Ectodermal cell (in vitro differentiated cells): ENCODE measurements around the gene BTBD16.

Source experiments
- H3K27ac ChIP-seq: 2 replicates; pipeline ENCODE4 v1.7.0; 2013; ENCODE audit warnings: mild to moderate bottlenecking, low read depth, low read length; ENCODE audit not compliant: insufficient read depth, poor library complexity, severe bottlenecking
- H3K27me3 ChIP-seq: 2 replicates; pipeline ENCODE4 v1.7.0; 2013; ENCODE audit warnings: mild to moderate bottlenecking, low read length; ENCODE audit not compliant: insufficient read depth, control insufficient read depth, poor library complexity, severe bottlenecking
- H3K36me3 ChIP-seq: one replicate; pipeline ENCODE4 v1.7.0; 2013; ENCODE audit warnings: low read length; ENCODE audit not compliant: control insufficient read depth, insufficient read depth
- H3K4me1 ChIP-seq: one replicate; pipeline ENCODE4 v1.7.0; 2013; ENCODE audit warnings: low read length; ENCODE audit not compliant: control insufficient read depth, insufficient read depth
- H3K4me3 ChIP-seq: 2 replicates; pipeline ENCODE4 v1.7.0; 2013; ENCODE audit warnings: low read depth, low read length, control low read depth; ENCODE audit not compliant: insufficient read depth
- H3K9me3 ChIP-seq: 2 replicates; pipeline ENCODE4 v1.7.0; 2013; ENCODE audit warnings: mild to moderate bottlenecking, low read length, moderate library complexity; ENCODE audit not compliant: control insufficient read depth
- WGBS, 2 experiments: methylation state at CpG; one replicate each; pipeline ENCODE4 v1.1.7; 2013; ENCODE audit warnings: missing lambda C conversion rate in 2 of 2; 5-methylcytosine and 5-hydroxymethylcytosine counted together

Gene BTBD16

GRCh38 chr10:122380703-122381102, 109.6 kb downstream of the BTBD16 start:
- Histone ChIP-seq H3K9me3 (no peaks in the 10 kb centered on the region), H3K27me3 (peaks cover 1% of the 10 kb centered on the region), H3K4me1 (no peaks in the 10 kb centered on the region), H3K27ac (no peak overlapping the region), H3K4me3 (no peak overlapping the region), H3K36me3 (no peaks in the 10 kb centered on the region)
- WGBS, 2 experiments: 93 to 96% methylated on average over 4 of the region's 4 CpGs

DNA sequence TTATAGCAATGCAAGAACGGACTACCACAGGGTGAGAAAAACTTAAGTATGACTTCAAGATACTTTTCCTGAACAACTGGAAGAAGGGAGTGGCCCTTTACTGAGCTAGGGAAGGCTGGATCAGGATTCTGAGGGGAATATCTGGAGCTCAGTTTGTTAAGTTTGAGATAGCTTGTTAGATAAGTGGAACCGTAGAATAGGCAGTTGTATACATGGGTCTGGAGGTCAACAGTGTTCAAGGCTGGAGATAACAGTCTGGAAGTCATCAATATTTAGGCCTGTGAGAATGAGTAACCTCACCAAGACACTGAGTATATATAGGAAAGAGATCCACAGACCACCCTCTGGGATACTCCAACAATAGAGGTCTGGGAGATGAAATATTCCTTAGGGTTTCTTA, 110.6 kb downstream of the BTBD16 start:
- H3K9me3 ChIP-seq: no peaks in the 10 kb centered on the region
- WGBS, 2 experiments: 67 to 73% methylated on average over 2 of the region's 2 CpGs
- H3K4me1 ChIP-seq: no peaks in the 10 kb centered on the region
- H3K36me3 ChIP-seq: no peaks in the 10 kb centered on the region
- H3K27ac ChIP-seq: no peak overlapping the region
- no peak overlapping the region for H3K4me3 ChIP-seq
- no peaks in the 10 kb centered on the region for H3K27me3 ChIP-seq

DNA sequence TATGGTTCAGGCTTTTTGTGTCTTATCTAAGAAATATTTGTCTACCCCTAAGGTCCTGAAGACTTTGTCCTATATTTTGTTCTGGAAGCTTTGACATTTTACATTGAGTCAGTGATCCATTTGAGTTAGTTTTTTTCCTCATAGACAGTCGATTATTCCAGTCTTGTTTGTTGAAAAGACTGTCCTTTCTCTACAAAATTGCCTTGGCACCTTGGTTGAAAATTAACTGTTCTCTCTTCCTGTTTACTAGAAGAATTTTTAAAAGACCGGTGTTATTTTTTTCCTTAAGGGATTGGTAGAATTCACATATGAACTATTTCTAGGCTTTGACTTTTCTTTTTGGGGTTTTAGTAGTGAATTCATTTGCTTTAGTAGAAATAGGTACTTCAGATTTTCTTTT, 115.4 kb downstream of the BTBD16 start:
- H3K27ac ChIP-seq: no peak overlapping the region
- no peaks in the 10 kb centered on the region for H3K27me3 ChIP-seq
- no peaks in the 10 kb centered on the region for H3K4me1 ChIP-seq
- no peaks in the 10 kb centered on the region for H3K9me3 ChIP-seq
- no peak overlapping the region for H3K4me3 ChIP-seq
- no peaks in the 10 kb centered on the region for H3K36me3 ChIP-seq
- WGBS, 2 experiments: 97 to 100% methylated on average over 2 of the region's 2 CpGs

- Histone ChIP-seq H3K36me3 (no peaks in the 10 kb centered on the region), H3K4me1 (no peaks in the 10 kb centered on the region), H3K27me3 (no peaks in the 10 kb centered on the region), H3K4me3 (no peak overlapping the region), H3K9me3 (no peaks in the 10 kb centered on the region), H3K27ac (no peak overlapping the region)
- 90 to 95% methylated on average over 2 of the region's 2 CpGs for WGBS, 2 experiments
Measured at GRCh38 chr10:122387572-122387971, 116.5 kb downstream of the BTBD16 start.
